GM12875 (cell line): ENCODE measurements around the gene NUP133.
"Not testable (repeated sequence)": the region's sequence is repeated elsewhere in the genome, so short reads cannot be mapped to it uniquely, and the experiment has no call there.

ENCODE experiments used
- H3K4me3 ChIP-seq: one replicate; pipeline ENCODE4 v1.5.1; 2011; ENCODE audit warnings: low read depth, low read length, control low read depth
- CTCF ChIP-seq: IDR thresholded peaks from 2 replicates; pipeline ENCODE4 v1.5.1; 2011; ENCODE audit warnings: low read depth, mild to moderate bottlenecking, control low read depth, inconsistent platforms, low read length, moderate library complexity, borderline replicate concordance; ENCODE audit not compliant: insufficient read depth

Gene NUP133

GRCh38 chr1:229396585-229397206 lies 111.4 kb downstream of the NUP133 start:
- H3K4me3 ChIP-seq: no peak overlapping the region
- TF ChIP-seq CTCF: no peak

GRCh38 chr1:229394517-229394916 lies 113.6 kb downstream of the NUP133 start:
- not testable (repeated sequence) for H3K4me3 ChIP-seq

- TF ChIP-seq CTCF: no peak
- no peak overlapping the region for H3K4me3 ChIP-seq
Observed at GRCh38 chr1:229392936-229393335, 115.2 kb downstream of the NUP133 start.
